ENCODE results near the gene CNGA3.

The CNGA3 gene

DNA sequence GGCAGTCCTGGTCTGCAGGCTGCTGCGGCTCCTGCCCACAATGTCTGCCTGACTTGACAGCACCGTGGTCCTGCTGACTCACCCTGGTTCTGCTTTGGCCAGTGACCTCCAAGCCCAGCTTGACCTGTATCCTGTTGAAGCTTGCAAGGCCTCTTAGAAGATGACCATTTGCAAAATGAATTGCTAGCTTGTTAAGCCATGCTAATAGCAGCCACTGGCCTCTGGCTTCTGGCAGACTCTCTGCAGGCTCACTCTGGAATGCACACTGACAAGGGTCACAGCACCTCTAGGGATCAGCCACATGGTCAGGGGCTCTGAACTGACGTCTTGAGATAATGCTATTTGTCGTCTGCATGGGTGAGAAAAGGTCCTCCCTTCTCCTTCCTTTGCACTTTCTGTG is 25.9 kb downstream of the CNGA3 start:
- TF ChIP-seq, protein P1, sequence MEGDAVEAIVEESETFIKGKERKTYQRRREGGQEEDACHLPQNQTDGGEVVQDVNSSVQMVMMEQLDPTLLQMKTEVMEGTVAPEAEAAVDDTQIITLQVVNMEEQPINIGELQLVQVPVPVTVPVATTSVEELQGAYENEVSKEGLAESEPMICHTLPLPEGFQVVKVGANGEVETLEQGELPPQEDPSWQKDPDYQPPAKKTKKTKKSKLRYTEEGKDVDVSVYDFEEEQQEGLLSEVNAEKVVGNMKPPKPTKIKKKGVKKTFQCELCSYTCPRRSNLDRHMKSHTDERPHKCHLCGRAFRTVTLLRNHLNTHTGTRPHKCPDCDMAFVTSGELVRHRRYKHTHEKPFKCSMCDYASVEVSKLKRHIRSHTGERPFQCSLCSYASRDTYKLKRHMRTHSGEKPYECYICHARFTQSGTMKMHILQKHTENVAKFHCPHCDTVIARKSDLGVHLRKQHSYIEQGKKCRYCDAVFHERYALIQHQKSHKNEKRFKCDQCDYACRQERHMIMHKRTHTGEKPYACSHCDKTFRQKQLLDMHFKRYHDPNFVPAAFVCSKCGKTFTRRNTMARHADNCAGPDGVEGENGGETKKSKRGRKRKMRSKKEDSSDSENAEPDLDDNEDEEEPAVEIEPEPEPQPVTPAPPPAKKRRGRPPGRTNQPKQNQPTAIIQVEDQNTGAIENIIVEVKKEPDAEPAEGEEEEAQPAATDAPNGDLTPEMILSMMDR (IDR thresholded peaks at IDR 0.05; ENCODE audit: low read depth, low read length): no peak
- Histone ChIP-seq H3K4me1 (no peaks in the 10 kb centered on the region), H3K27me3 (no peaks in the 10 kb centered on the region), H3K9me3 (no peaks in the 10 kb centered on the region), H3K4me3 (ENCODE audit: low read depth, low read length) (no peak overlapping the region), H3K36me3 (no peaks in the 10 kb centered on the region)
- no peak for DNase-seq

DNA sequence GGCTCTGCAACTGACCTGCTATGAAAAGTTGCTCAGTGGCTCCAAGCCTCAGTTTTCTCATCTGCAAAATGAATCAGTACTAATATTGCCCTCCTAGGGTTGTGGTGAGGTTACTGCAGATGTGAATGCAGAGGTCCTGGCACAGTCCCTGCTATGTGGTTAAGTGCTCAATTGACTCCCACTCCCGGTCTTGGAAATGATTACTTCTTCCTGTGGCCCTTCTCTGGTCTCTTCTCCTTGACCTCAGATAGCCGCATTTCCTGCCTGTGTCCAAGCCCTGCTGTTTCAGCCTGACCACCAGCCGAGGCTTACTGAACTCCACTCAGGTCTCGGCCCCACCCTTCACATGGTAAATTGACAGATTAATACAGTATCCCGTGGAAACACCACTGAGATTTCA is 26.3 kb downstream of the CNGA3 start:
- no peak for DNase-seq
- Histone ChIP-seq H3K9me3 (no peaks in the 10 kb centered on the region), H3K4me3 (ENCODE audit: low read depth, low read length) (no peak overlapping the region), H3K4me1 (no peaks in the 10 kb centered on the region), H3K36me3 (no peaks in the 10 kb centered on the region), H3K27me3 (no peaks in the 10 kb centered on the region)
- TF ChIP-seq, protein P1 (IDR thresholded peaks at IDR 0.05; ENCODE audit: low read depth, low read length): no peak

DNA sequence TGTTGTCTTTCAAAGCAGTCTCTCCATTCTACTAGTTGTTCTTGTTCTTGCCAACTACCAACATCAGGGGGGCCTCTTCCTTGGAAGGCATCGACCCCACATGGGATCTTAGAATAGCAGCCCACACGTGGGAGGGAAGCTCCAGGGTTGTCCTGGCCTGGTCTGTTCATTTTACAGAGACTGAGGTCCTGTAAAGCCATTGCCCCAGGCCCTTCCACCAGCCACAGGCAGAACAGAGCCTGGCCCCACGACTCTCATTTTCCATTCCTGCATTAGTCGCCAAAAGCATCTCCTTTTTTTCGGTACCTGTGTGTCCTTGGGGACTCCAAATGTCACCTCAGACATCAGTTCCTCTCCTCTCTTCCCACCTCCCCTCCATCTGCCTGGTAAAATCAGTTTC is 28.0 kb downstream of the CNGA3 start:
- Histone ChIP-seq H3K4me1 (no peaks in the 10 kb centered on the region), H3K9me3 (no peaks in the 10 kb centered on the region), H3K4me3 (ENCODE audit: low read depth, low read length) (no peak overlapping the region), H3K27me3 (no peaks in the 10 kb centered on the region), H3K36me3 (no peaks in the 10 kb centered on the region)
- TF ChIP-seq, protein P1 (IDR thresholded peaks at IDR 0.05; ENCODE audit: low read depth, low read length): no peak
- no peak for DNase-seq

DNA sequence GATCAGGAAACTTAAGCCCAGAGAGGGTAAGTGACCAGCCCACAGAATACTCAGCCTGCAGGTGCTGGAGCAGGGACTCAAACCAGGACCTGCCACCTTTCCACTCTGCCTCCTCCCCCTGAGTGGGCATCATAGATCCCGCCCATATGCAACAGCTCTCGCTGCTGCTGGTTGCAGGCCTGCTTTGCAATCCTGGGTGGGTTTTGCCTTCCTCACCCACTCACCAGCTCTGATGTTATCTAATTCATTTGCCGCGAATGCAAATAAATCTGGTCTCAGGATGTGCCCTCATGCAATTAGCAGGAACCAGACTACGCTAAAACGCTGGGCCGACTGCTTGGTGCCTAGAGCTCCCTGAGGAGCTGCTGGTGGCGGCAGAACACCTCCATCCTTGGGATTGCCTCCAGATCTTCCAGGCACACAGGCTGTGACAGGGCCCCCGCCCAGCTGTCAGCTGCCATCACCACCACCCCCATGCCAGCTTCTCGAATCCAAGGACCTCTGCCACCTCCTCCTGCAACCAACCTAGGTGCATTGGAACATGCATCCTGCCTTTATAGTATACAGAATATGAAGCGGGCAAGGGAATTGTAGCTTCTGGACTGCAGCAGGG is 28.8 kb downstream of the CNGA3 start:
- H3K36me3 ChIP-seq: no peaks in the 10 kb centered on the region
- no peaks in the 10 kb centered on the region for H3K9me3 ChIP-seq
- H3K27me3 ChIP-seq: no peaks in the 10 kb centered on the region
- no peaks in the 10 kb centered on the region for H3K4me1 ChIP-seq
- no peak overlapping the region for H3K4me3 ChIP-seq (ENCODE audit: low read depth, low read length)
- TF ChIP-seq, protein P1 (IDR thresholded peaks at IDR 0.05; ENCODE audit: low read depth, low read length): no peak
- DNase-seq: peak; percentile 11

DNA sequence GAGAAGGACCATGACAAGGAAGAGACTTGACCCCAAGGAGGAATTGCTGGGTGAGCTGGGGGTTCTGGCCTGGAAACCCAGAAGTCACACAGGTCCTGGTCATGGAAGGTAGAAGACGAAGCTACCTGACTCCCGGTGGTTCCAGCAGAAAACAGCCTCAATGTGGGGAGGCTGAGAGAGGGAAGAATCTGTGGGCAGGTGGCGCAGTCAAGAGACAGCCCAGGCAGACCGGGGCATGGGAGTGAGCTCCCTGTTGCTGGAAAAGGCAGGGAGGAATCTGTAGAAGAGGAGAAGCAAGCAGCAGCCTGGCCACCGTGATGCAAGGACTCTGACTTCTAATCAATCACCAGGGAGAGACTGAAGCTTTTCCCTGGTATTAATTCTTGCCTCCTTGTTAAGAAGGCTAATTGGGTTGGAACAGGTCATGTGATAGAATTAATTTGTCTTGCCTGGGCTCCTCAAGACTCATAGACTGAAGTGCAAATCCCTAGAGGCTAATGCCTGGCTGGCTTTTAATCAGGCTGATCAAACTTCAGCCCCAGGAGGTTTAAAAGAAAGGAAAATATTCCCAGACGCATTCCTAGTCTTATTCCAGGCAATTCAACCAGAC is 30.1 kb downstream of the CNGA3 start:
- Histone ChIP-seq H3K27me3 (no peaks in the 10 kb centered on the region), H3K9me3 (no peaks in the 10 kb centered on the region), H3K4me1 (no peaks in the 10 kb centered on the region), H3K4me3 (ENCODE audit: low read depth, low read length) (no peak overlapping the region), H3K36me3 (no peaks in the 10 kb centered on the region)
- TF ChIP-seq, protein P1 (IDR thresholded peaks at IDR 0.05; ENCODE audit: low read depth, low read length): no peak
- DNase-seq: no peak

DNA sequence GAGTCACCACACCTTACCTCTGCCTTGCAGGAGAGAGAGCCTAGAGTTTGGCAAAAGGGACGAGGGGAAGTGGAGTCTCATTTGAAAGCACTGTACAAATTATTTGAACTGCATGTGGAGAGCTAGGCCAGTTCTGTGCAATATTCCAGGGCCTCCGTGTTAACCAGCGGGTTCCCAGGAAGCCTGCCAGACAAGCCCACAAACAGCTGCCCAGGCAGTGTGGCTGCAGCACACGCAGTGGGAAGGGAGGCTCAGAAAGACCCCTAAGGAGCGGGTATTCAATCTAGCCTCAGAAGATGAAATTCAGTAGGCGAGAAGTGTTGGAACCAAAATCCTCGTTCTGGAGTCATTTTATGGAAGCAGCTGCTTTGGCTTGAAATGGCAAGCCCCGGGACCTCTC is 30.7 kb downstream of the CNGA3 start:
- Histone ChIP-seq H3K9me3 (no peaks in the 10 kb centered on the region), H3K4me3 (ENCODE audit: low read depth, low read length) (no peak overlapping the region), H3K4me1 (no peaks in the 10 kb centered on the region), H3K36me3 (no peaks in the 10 kb centered on the region), H3K27me3 (no peaks in the 10 kb centered on the region)
- no peak for DNase-seq
- TF ChIP-seq, protein P1 (IDR thresholded peaks at IDR 0.05; ENCODE audit: low read depth, low read length): no peak
